Transverse colon (tissue), 4 donors: ENCODE results near the gene TNPO1.

ENCODE experiments used
- CTCF ChIP-seq, 5 experiments: fragments of 200-600 bp in 3 of 5; fragments of 450-650 bp in 2 of 5; sonication (generic) in 3 of 5; IDR thresholded peaks; 1 replicate in 2 of 5; 2 replicates in 3 of 5; pipeline ENCODE4 v1.5.1; 2016 to 2017; ENCODE audit warnings: antibody characterized with exemption in 5 of 5, inconsistent platforms in 3 of 5, mild to moderate bottlenecking in 2 of 5, moderate library complexity in 1 of 5
- POLR2A ChIP-seq: fragments of 450-650 bp; IDR thresholded peaks from one replicate; pipeline ENCODE4 v1.6.1; 2016; ENCODE audit warnings: antibody characterized with exemption, mild to moderate bottlenecking, moderate library complexity
- POLR2AphosphoS5 ChIP-seq, 3 donors: sonication (generic); formaldehyde crosslinking; IDR thresholded peaks; one replicate each; pipeline ENCODE4 v1.6.1; 2016; ENCODE audit warnings: antibody characterized with exemption in 3 of 3

DNA sequence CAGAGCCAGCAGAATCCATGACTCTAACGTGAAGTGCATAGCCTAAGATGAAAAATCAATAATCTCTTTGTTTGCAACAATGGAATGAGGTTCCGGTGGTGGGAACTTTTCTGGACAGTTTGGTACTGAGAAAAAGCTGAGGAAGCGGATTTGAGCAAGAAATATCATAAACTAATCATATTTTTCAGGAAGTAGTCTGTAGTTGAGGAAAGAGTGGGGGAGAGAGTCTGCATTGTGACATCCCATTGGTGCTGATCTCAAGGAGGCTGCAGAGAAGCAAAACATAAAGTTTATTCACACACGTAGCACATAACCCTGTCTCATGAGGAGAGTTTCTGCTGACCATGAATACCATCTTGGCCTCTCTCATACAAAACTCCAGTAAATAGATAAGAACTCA, 123.6 kb downstream of the TNPO1 start:
- TF ChIP-seq CTCF (IDR thresholded peaks at IDR 0.05), result no peak
- no peak for TF ChIP-seq POLR2A
- no peak for TF ChIP-seq POLR2AphosphoS5 (IDR thresholded peaks at IDR 0.05)
